Fibroblast of lung (primary cell): Measurements from ENCODE around the gene LTBP4.

Experiments used
- EZH2 ChIP-seq: IDR thresholded peaks from 2 replicates; pipeline ENCODE4 v1.5.1; 2012; ENCODE audit warnings: low read length, control low read depth, mild to moderate bottlenecking; ENCODE audit errors: missing control alignments
- TF ChIP-seq, protein P1 (sequence below), 2 donors: IDR thresholded peaks in 1 of 2; conservative IDR thresholded peaks in 1 of 2; 1 replicate in 1 of 2; 2 replicates in 1 of 2; pipeline ENCODE4 v1.5.1; 2011 to 2012; ENCODE audit warnings: low read length in 2 of 2, control low read depth in 1 of 2, inconsistent platforms in 1 of 2, low read depth in 1 of 2, mild to moderate bottlenecking in 1 of 2

GRCh38 chr19:40672573-40673299 is 71.6 kb downstream of the LTBP4 start:
- TF ChIP-seq, protein P1, sequence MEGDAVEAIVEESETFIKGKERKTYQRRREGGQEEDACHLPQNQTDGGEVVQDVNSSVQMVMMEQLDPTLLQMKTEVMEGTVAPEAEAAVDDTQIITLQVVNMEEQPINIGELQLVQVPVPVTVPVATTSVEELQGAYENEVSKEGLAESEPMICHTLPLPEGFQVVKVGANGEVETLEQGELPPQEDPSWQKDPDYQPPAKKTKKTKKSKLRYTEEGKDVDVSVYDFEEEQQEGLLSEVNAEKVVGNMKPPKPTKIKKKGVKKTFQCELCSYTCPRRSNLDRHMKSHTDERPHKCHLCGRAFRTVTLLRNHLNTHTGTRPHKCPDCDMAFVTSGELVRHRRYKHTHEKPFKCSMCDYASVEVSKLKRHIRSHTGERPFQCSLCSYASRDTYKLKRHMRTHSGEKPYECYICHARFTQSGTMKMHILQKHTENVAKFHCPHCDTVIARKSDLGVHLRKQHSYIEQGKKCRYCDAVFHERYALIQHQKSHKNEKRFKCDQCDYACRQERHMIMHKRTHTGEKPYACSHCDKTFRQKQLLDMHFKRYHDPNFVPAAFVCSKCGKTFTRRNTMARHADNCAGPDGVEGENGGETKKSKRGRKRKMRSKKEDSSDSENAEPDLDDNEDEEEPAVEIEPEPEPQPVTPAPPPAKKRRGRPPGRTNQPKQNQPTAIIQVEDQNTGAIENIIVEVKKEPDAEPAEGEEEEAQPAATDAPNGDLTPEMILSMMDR (conservative IDR thresholded peaks at IDR 0.05 in 1 of 2, IDR thresholded peaks at IDR 0.05 in 1 of 2; ENCODE audit: low read depth in 1 of 2, low read length in 2 of 2) = no peak
- TF ChIP-seq EZH2 = no peak
